Measurements from ENCODE around the gene HDGFL1.

Gene HDGFL1

GRCh38 chr6:22575190-22575589, 5.8 kb downstream of the HDGFL1 start:
- TF ChIP-seq REST (IDR thresholded peaks at IDR 0.05; ENCODE audit: insufficient replicate concordance, low read depth) (no peak), CTCF (IDR thresholded peaks at IDR 0.05; ENCODE audit: insufficient read depth, low read length) (no peak), SPI1 (IDR thresholded peaks at IDR 0.05; ENCODE audit: borderline replicate concordance, low read depth) (no peak), GABPA (IDR thresholded peaks at IDR 0.05; ENCODE audit: low read depth) (no peak), POLR2AphosphoS5 (IDR thresholded peaks at IDR 0.05; ENCODE audit: low read depth) (no peak)
- no peak overlapping the region for H3K4me3 ChIP-seq (replicated peaks; ENCODE audit: insufficient read depth, low read length)
- H3K27me3 ChIP-seq (ENCODE audit: insufficient read depth, poor library complexity, severe bottlenecking), result no peaks in the 10 kb centered on the region
- DNase-seq (ENCODE audit: low read depth in 1 of 2, low spot score in 1 of 2), result no peak
- H3K27ac ChIP-seq (replicated peaks), result no peak overlapping the region

GRCh38 chr6:22579439-22579838, 10.1 kb downstream of the HDGFL1 start:
- Histone ChIP-seq H3K27ac (replicated peaks) (no peak overlapping the region), H3K27me3 (ENCODE audit: insufficient read depth, poor library complexity, severe bottlenecking) (no peaks in the 10 kb centered on the region)
- TF ChIP-seq POLR2AphosphoS5 (IDR thresholded peaks at IDR 0.05; ENCODE audit: low read depth), result no peak
- no peak for TF ChIP-seq REST (IDR thresholded peaks at IDR 0.05; ENCODE audit: insufficient replicate concordance, low read depth)
- TF ChIP-seq GABPA (IDR thresholded peaks at IDR 0.05; ENCODE audit: low read depth), result no peak
- no peak for TF ChIP-seq CTCF (IDR thresholded peaks at IDR 0.05; ENCODE audit: insufficient read depth, low read length)
- no peak for TF ChIP-seq SPI1 (IDR thresholded peaks at IDR 0.05; ENCODE audit: borderline replicate concordance, low read depth)

GRCh38 chr6:22580337-22580736, 11.0 kb downstream of the HDGFL1 start:
- no peak overlapping the region for H3K27ac ChIP-seq (replicated peaks)
- TF ChIP-seq GABPA (IDR thresholded peaks at IDR 0.05; ENCODE audit: low read depth) (no peak), REST (IDR thresholded peaks at IDR 0.05; ENCODE audit: insufficient replicate concordance, low read depth) (no peak), CTCF (IDR thresholded peaks at IDR 0.05; ENCODE audit: insufficient read depth, low read length) (no peak), SPI1 (IDR thresholded peaks at IDR 0.05; ENCODE audit: borderline replicate concordance, low read depth) (no peak), POLR2AphosphoS5 (IDR thresholded peaks at IDR 0.05; ENCODE audit: low read depth) (no peak)
- DNase-seq (ENCODE audit: low read depth in 1 of 2, low spot score in 1 of 2), result no peak
- H3K27me3 ChIP-seq (ENCODE audit: insufficient read depth, poor library complexity, severe bottlenecking), result no peaks in the 10 kb centered on the region
- H3K4me3 ChIP-seq (replicated peaks; ENCODE audit: insufficient read depth, low read length), result no peak overlapping the region

More at GRCh38 chr6:22579439-22579838, 10.1 kb downstream of the HDGFL1 start:
- DNase-seq (ENCODE audit: low read depth in 1 of 2, low spot score in 1 of 2), result no peak
- H3K4me3 ChIP-seq (replicated peaks; ENCODE audit: insufficient read depth, low read length), result no peak overlapping the region
